Dedifferentiated amniotic fluid mesenchymal stem cell (primary cell): ENCODE results near the gene MET.

ENCODE experiments used
- DNase-seq: peaks from one replicate; pipeline ENCODE4 v3.0.0-alpha.2; 2016; ENCODE audit errors: extremely low spot score

Gene MET

DNA sequence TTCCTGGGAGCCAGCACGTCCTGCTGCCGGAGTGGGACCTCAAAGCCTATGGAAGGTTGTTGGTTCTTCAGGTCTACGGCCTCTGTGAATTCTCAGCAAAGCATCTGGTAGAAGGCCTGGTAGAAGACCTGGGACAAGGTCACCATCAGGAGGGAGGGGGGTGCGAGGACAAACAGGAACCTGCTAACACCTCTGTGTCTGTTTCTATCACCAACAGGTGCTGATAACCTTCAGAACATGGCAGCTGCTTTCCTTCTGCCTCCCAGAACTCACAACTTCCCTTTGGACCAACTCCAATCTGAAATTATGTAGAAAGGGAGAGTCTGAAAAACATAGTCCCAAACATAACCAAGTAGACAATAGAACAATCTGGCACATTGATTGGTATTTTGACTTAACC, 8.3 kb upstream of the MET start:
- no peak for DNase-seq

DNA sequence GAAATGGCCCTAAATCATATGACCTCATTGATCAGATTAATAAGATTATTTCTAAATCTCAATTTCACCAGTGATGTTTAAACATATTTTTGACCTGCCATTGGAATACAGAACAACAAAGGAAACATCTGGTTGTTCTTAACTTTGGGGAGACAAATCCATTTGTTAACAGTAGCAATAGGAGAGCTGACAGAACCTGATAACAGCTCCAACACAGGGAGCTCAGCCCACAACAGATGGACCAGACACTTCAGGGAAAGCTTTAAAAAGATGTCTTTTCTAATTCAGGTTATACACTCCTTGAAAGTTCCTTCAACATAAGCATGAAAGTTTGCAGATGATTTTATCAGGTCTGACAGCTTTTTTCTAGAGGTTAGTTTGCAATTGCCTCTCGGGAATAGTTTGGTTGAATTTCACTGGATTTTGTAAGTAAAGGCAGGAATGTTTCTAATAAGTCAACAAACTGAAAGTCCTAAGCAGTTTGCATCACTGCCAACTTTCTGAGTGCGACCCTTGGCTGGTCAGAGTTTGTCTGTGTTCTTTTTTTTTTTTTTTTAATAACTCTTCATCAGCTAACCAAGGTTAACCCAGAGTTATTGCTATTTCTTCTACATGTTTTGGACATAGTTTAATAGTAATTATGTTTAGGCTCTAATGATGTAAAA, 6.5 kb upstream of the MET start:
- DNase-seq: peak; percentile 36

DNA sequence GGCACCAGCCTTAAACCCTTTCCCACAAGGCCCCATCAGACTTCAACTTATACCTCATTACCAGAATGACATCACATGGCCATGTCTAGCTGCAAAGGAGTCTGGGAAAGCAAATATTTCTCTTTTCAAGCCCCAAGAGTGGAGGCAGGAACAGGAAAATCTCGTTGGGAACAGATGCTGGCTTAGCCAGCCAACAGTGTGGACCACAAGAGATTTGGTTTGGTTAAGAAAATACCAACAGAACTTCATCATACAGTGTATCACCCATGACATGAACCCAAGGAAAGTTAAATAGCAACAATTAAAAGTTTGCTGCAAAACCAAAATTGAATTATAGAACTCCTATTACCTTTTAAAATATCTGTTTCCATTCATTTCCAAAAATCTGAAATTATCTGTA, 2.2 kb upstream of the MET start:
- no peak for DNase-seq

DNA sequence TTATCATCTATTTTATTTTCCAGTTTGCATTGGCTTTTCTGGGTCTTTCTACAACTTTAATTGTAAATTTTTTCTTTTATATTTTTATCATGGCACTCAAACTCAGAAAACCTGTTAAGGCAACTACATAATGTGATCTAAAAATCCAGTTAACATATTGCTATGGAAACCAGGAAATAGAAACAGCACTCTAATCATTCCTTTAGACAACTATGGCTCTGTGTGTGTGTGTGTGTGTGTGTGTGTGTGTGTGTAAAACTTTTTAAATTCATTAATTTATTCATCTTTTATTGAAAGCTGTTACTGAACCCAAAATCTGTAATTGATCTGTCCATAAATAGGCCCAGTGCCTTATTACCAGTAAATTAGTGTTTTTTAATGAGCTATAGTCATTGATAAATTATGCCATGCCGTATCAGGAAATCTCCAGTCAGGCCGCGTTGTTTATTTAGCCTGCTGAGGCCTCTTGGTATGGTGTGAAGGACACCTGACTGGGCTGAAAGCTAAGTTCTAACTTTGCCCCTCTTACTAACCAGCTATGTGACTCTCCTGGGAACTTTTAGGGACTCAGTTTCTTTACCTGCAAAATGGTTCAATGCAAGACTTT, 1.5 kb upstream of the MET start:
- no peak for DNase-seq

DNA sequence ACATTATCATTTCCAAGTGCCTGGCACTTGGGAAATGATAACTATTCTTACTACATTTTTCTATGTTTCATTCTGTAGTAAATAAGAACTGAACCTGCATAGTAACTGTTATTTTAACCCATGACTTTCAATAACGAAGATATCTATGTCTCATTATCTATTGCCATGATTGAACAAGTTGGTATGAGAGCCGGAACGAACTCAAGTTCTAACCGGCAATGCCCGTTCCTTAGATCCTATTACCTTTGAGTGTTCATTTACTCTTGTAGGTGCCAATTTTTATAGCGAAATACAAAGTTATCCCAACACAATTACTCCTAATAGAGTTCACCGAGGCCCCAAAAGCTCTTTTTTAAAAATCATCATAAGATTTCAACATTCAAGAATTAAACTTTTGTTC, 885 bp upstream of the MET start:
- DNase-seq: no peak

GRCh38 chr7:116672596-116673456, 830 bp downstream of the MET start:
- peak; percentile 39 for DNase-seq

DNA sequence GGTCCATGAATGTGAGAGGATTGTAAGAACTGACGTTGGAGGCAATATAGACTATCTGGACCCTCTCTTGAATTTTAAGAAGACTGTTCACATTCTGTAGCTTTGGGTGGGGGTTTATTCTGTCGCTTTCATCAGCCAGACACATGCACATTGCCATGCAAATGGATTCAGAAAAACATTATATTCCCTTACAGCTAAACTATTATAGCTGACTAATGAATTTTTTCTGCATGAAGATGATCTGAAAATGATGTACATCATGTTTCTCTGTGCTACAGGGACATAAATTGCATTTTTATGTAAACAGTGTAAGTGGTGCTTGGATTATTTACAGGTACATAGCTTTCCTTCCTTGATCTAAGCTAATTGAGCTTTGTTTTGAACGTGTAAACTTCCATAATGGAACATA, 1.5 kb downstream of the MET start:
- no peak for DNase-seq

DNA sequence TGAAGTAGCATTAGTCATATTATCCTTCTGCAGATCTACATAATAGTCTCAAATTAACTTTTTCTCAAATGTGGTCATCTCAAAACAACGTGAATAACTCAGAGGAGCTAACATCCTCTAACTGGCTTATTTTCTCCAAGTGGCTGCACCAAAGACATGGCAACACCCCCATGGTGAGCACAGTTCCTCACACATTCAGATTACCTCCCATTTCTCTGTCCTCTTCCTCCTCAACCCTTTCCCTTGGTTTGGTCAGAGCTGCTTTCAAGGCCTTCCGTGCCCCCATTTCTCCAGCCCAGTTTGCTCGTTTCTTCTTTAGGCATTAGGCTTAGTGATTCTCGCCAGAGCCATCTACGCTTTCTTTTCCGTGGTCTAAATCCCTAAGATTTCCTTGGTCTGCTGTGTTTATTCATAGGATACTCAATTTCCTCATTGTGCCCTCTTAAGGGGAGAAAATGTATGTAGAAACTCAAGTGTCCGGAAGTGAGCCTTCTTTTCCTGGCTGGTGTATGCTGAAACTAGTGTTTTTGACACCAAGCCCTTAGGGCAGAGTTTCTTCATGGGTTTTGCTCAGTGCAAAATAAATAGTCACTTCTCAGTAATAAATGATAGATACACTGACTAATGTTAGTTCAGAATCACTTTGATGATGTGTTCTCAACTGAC, 2.6 kb downstream of the MET start:
- no peak for DNase-seq

DNA sequence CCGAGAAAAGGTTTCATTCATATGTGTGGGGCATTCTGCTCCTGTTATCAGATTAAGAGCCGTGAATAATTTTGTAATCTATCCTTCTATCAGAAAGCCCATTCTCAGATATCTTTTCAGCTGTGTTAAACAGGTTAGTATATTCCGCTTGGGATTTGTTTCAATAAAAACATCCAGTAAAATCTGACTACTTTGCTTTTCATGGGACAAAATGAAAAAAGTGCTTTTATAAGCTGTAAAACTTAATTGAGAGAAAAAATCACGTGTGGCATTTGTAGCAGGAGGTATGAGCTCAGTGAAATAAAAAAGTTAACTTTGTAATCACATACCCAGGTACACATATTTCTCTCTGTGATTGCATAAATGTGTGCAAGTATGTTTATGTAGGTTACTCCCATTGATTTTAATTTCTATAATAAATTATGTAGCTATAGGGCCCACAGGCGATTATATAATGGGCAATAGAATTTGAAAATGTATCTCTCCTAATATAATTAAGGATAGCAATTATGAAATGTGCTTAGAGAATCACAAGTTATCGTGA, 3.9 kb downstream of the MET start:
- no peak for DNase-seq

- no peak for DNase-seq
Measured at GRCh38 chr7:116678780-116679179, 6.8 kb downstream of the MET start.

DNA sequence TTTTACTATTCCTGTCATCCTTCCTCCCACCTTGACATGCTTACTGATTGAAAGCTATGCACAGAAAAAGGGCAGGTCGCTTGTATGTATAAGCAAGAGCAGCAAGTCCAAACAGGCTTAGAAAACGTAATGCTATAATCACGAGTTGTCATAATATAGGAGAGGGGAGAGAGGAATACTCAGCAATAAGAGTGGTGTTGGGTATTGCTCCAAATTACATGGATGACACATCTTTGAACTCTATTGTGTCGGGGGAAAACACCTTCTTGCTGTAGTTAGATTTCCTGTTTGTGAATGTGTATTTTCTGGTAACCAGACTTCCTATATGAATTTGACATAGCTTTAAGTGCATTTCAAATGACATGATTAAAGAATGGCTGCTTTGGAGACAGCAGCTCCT, 7.5 kb downstream of the MET start:
- no peak for DNase-seq

GRCh38 chr7:116683786-116684185, 11.8 kb downstream of the MET start:
- DNase-seq: no peak

- no peak for DNase-seq
Measured at GRCh38 chr7:116686033-116686432, 14.0 kb downstream of the MET start.

DNA sequence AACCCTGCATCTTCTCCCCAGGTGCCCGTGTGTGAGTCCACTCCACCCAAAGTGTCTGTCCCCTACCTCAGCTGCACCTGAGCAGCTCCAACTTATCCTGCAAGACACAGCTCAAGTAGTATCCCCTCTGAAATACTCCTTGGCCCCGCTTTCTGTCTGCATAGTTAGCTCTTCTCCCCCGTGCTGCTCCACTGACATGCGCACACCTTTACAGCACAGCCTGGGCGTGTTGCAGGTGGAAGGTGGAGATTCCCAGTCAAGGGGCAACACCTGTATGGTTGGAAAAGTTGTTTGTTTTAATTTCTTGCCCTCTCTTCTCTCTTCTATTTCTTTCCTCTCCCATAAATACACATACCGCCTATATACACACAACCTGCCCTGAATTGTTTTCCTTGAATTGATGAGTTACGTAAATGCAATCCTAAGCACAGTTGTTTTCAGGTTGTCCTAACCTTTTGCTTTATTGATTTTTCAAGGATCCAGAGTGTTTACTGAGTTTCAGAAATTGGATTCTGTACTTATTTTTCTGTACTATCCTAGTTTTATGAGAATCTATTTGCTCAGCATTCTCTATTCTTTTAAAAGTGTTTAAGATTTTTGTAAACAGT, 14.9 kb downstream of the MET start:
- DNase-seq: no peak

DNA sequence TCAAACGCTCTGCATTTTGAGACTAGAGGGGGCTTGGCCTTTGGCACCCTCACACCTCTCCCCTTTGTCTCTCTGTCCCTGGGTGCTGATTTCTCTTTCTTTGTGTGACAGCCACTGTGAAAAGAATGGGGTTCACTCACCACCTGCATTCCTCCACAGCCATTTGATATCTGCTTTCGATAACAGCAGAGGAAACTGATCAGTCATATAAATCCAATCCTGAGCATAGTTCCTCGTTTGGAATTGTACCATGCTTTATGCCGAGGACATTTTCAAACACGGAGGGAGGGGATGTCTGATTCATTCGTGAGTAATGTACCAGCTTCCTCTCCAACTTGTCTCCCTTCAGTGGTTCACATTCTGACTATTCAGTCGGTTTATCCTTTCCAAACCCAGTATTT, 15.8 kb downstream of the MET start:
- peak; percentile 68 for DNase-seq

DNA sequence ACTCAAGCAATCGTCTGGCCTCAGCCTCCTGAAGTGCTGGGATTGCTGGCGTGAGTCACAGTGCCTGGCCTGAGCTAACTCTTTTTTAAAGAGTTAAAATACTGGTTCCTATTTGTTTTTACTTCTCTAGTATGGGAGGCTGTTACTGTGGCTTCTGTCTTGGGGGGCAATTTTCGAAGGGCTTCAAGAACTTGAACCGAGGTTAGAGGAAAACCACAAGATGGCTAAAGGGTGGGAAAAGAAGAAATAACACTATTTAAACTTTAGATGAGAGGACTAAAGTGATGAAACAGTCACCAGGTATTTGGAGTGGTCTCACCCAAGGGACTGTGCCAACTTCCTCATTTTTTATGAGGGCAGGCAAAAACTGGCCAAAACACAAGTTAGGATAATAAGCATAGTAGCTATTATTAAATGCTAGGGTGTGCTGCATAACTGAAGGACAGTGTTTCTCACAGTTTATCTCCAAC, 17.8 kb downstream of the MET start:
- no peak for DNase-seq

GRCh38 chr7:116691664-116692063, 19.7 kb downstream of the MET start:
- DNase-seq: no peak

DNA sequence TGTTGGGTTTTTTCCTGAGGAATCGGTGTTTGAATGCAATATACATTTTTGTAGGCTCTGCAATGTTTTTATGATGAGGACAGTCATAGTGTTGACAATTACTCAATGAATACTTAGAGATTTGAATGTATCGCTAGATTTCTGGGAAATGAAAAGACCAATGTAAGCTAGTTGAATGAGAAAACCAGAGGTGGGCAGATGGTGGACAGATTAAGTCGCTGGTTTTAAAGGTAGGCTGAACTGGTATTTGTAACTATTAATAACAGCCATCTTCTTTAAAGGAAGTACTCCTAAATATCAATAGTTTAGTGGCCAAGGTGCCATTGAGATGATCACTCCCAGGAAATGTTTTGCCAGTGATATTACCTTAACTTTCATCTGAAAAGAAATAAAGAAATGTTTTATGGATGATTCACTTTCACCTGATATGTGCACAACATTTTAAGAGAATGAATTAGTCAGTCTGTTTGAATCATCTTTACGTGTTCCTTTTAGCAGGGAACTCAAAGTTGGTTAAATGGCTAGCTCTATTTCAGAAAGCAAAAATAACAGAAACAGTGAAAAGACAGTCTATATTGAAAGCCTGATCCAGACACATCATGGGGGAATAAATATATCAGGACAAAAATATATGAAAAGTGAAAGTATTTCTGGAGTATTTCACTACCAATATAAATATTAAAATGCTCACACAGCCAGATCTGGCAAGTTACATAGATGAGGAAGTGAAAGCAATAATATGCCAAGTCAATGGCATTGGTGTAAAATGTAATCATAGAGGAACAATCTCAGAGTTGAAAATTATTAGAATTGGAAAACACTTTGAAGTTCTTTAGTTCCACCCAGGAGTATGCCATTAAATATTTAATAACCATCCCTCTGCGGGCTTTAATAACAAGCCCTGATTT, 20.7 kb downstream of the MET start:
- no peak for DNase-seq

DNA sequence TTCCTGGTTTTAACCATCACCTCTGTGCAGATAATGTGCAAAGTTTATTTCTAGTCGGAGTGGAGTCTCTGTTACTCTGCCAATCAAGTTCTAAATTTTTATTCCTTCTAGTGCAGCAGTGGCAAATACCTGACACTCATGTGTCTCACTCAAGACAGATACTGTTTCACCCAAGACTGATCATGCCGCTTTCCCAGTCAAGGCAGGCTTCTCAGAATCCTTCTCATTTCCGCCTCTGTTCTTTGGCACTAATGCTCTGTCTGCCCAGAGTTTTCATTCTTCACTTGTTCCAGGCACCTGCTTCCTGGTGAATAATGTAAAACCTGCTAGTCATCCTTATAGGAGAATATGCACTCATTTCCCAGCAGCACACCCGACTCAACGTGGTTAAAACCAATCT, 24.7 kb downstream of the MET start:
- no peak for DNase-seq

GRCh38 chr7:116697152-116697551, 25.2 kb downstream of the MET start:
- DNase-seq: no peak

DNA sequence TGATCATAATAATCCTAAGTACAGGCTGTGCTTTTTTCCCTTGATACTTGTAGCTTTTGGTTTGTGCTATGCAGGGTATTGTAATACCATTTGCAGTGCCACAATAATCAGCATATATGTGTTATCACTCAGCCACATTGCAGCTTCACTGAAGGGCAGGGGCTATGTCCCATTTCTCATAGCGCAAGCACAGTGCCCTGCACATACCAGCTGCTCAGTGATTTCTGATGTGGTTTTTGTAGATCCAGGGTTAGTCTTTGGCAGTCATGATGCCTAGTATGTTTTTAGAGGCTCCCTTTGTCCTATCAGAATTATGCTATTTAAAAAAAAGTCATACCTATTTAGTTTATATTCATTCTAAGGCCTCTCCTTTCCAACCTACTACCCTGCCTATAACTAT, 25.8 kb downstream of the MET start:
- DNase-seq: no peak
